GM06990 (cell line): Measurements from ENCODE around the gene TRAF5.
A peak's percentile ranks its signal among the peaks of the same experiment; 100 is the strongest.

Experiments used
- DNase-seq: peaks from one replicate; pipeline ENCODE4 v3.0.0-alpha.2; 2011; ENCODE audit not compliant: insufficient read length; ENCODE audit errors: extremely low read depth
- H3K27me3 ChIP-seq: replicated peaks from 2 replicates; pipeline ENCODE4 v1.6.0; 2011; ENCODE audit warnings: low read length; ENCODE audit not compliant: control insufficient read depth, insufficient read depth
- H3K36me3 ChIP-seq: 2 replicates; pipeline ENCODE4 v1.5.1; 2011; ENCODE audit warnings: low read length; ENCODE audit not compliant: control insufficient read depth, insufficient read depth
- H3K4me3 ChIP-seq: replicated peaks from 2 replicates; pipeline ENCODE4 v1.5.1; 2011; ENCODE audit warnings: low read depth, mild to moderate bottlenecking, control low read depth, low read length
- CTCF ChIP-seq: IDR thresholded peaks from 2 replicates; pipeline ENCODE4 v1.5.1; 2011; ENCODE audit warnings: low read length, control low read depth, mild to moderate bottlenecking, inconsistent platforms; ENCODE audit not compliant: insufficient read depth, poor library complexity, severe bottlenecking

The TRAF5 gene

GRCh38 chr1:211324992-211325775 lies 1.4 kb upstream of the TRAF5 start:
- no peaks in the 10 kb centered on the region for H3K27me3 ChIP-seq
- TF ChIP-seq CTCF: no peak
- no peaks in the 10 kb centered on the region for H3K36me3 ChIP-seq
- H3K4me3 ChIP-seq: no peak overlapping the region
- no peak for DNase-seq

GRCh38 chr1:211326140-211326527 lies 499 bp upstream of the TRAF5 start:
- no peaks in the 10 kb centered on the region for H3K27me3 ChIP-seq
- no peak for TF ChIP-seq CTCF
- DNase-seq: no peak
- H3K4me3 ChIP-seq: peak overlapping the region; percentile 67
- H3K36me3 ChIP-seq: no peaks in the 10 kb centered on the region

GRCh38 chr1:211327346-211327921 lies 801 bp downstream of the TRAF5 start:
- H3K36me3 ChIP-seq: no peaks in the 10 kb centered on the region
- DNase-seq: peak; percentile 69
- TF ChIP-seq CTCF: no peak
- H3K27me3 ChIP-seq: no peaks in the 10 kb centered on the region
- peak overlapping the region; percentile 67 for H3K4me3 ChIP-seq

GRCh38 chr1:211328084-211328694 lies 1.6 kb downstream of the TRAF5 start:
- Histone ChIP-seq H3K4me3 (peak overlapping the region; percentile 67), H3K36me3 (no peaks in the 10 kb centered on the region), H3K27me3 (no peaks in the 10 kb centered on the region)
- no peak for TF ChIP-seq CTCF
- DNase-seq: no peak

- DNase-seq: no peak
- H3K36me3 ChIP-seq: no peaks in the 10 kb centered on the region
- no peak for TF ChIP-seq CTCF
- H3K27me3 ChIP-seq: no peaks in the 10 kb centered on the region
- H3K4me3 ChIP-seq: peak overlapping the region; percentile 67
Measured at GRCh38 chr1:211328866-211329475, 2.3 kb downstream of the TRAF5 start.
